Measurements from ENCODE around the gene BEND4. TPM values are rescaled to one million over a fixed set of nuclear protein-coding genes. Genes with fewer than 3 reads are reported as not detected.

BEND4 gene
- total and polyA plus RNA-seq, 2 donors, result 0.05 to 2.1 TPM

DNA sequence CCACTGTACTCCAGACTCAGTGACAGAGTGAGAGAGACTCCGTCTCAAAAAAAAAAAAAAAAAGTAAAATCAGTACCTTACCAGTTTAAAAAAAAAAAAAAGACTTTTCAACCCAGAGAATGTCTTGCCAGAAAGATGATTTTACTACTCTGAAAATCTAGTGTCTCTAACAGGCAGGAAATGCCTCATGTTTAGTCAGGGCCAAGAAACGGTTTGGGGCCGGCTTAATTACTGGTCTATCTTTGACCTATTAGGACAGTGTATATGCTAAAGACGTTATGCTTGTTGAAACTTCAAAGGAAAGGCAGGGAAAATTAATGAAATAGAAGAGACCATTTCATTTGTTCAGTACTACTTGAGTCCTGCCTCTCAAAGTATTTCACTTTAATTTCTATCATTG lies 9.9 kb downstream of the BEND4 start:
- WGBS, result 39% methylated on average over 4 of the region's 4 CpGs
- Histone ChIP-seq H3K27ac (ENCODE audit: low read depth) (no peak overlapping the region), H3K4me3 (ENCODE audit: low read depth, low read length) (no peak overlapping the region), H3K4me1 (ENCODE audit: insufficient read depth) (no peaks in the 10 kb centered on the region), H3K36me3 (ENCODE audit: insufficient read depth) (no peaks in the 10 kb centered on the region)
- DNase-seq (ENCODE audit: extremely low spot score), result no peak

DNA sequence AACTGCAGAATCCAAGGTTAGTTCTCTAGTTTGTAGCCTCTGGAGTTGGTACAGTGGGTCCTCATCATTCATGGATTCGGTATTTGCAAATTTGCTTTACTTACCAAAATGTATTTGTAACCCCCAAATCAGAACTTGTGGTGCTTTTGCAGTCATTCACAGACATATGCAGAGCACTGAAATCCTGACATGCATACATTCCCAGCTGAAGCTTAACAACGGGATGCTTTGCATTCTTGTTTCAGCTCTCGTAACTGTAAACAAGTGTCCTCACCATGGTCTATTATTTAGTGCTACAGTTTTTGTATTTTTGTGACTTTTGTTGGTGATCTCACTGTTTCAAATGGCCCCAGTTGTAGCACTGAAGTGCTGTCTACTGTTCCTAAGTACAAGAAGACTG lies 16.1 kb downstream of the BEND4 start:
- Histone ChIP-seq H3K36me3 (ENCODE audit: insufficient read depth) (no peaks in the 10 kb centered on the region), H3K27ac (ENCODE audit: low read depth) (no peak overlapping the region), H3K4me3 (ENCODE audit: low read depth, low read length) (no peak overlapping the region), H3K4me1 (ENCODE audit: insufficient read depth) (no peaks in the 10 kb centered on the region)
- 61% methylated on average over 3 of the region's 3 CpGs for WGBS
- DNase-seq (ENCODE audit: extremely low spot score), result no peak

DNA sequence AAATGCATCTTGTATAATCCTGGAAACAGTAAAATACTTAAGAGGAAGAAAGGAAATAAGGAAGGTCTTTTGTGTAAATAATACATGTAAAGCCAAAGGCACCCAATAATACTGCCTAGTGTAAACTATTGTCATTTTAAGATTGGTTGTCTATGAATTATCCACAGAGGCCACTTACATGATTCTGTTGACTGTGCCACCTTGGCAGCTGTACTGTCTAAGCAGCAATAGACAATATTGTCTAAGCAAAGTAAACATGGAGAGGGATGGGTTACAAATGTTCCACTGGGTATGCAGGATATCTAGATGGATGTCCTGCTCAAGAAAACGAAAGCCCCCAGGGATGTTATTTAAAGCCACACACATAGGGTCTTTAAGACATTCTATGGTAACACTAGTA lies 19.4 kb downstream of the BEND4 start:
- DNase-seq (ENCODE audit: extremely low spot score), result no peak
- WGBS, result 62% methylated on average over 1 of the region's 1 CpG
- H3K4me3 ChIP-seq (ENCODE audit: low read depth, low read length), result no peak overlapping the region
- H3K27ac ChIP-seq (ENCODE audit: low read depth), result no peak overlapping the region
- no peaks in the 10 kb centered on the region for H3K36me3 ChIP-seq (ENCODE audit: insufficient read depth)
- H3K4me1 ChIP-seq (ENCODE audit: insufficient read depth), result no peaks in the 10 kb centered on the region

DNA sequence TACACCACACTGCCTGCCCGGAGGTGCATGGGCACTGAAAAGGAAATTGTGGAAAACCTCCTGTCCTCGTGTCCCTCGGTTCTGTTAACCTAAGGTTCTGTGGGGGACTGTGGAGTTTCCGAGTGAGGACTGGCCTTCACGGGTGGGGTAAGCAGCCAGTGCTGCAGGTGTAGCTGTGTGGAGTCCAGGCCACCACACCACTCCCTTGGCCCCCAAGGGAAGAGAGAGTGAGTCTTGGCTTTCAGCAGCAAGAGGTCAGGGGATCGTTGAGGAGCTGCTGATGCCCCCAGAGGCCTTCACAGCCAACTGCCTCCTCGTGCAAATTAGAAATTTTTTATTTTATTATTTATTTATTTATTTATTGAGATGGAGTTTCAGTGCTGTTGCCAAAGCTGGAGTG lies 20.4 kb downstream of the BEND4 start:
- H3K27ac ChIP-seq (ENCODE audit: low read depth), result no peak overlapping the region
- H3K4me1 ChIP-seq (ENCODE audit: insufficient read depth), result no peaks in the 10 kb centered on the region
- H3K4me3 ChIP-seq (ENCODE audit: low read depth, low read length), result no peak overlapping the region
- DNase-seq (ENCODE audit: extremely low spot score), result no peak
- WGBS, result 90% methylated on average over 7 of the region's 7 CpGs
- H3K36me3 ChIP-seq (ENCODE audit: insufficient read depth), result no peaks in the 10 kb centered on the region

DNA sequence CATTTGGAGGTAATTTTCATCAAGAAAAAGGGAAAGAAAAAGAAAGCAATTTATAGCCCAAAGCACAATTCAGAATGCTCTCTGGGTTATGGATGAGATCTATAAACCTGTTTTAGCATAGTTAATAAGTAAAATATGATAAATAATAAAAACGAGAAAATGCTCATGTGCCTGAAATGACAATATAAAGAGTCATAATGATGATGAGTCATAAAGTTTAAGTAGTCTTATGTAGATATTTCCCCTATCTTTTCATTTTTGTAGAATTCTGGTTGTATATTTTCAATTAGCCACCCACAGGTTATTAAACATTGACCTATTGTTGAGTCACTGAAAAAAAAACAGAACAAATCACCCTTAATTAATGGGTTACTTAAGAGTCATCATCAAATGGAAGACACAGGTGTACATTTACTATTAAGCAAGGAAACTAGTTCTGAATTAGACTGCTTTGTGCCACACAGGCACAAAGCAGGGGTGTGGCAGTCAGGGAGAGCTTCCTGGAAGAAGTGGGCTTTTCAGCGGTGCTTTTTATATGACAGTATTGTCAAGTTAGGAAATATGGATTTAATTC lies 29.3 kb downstream of the BEND4 start:
- WGBS, result 89% methylated on average over 2 of the region's 2 CpGs
- no peaks in the 10 kb centered on the region for H3K36me3 ChIP-seq (ENCODE audit: insufficient read depth)
- DNase-seq (ENCODE audit: extremely low spot score), result no peak
- H3K4me1 ChIP-seq (ENCODE audit: insufficient read depth), result no peaks in the 10 kb centered on the region
- H3K27ac ChIP-seq (ENCODE audit: low read depth), result no peak overlapping the region
- no peak overlapping the region for H3K4me3 ChIP-seq (ENCODE audit: low read depth, low read length)

DNA sequence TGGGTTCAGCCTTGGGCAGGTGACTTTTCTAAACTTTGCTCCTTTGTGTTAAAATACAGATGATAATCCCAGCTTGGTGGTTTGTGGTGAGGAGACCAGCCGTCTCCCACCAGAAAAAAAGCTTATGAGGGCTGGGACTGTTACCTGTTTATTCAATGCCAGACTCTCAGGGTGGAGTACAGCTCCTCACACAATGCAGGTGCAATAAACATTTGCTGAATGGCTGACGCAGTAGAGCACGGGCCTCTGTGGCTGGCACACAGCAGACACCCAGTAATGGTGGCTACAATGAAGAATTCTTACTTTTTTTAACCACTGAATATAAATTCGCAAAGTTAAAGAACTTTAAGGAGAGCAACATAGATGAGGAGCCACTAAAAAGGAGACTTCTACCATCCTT lies 30.2 kb downstream of the BEND4 start:
- no peaks in the 10 kb centered on the region for H3K36me3 ChIP-seq (ENCODE audit: insufficient read depth)
- no peak overlapping the region for H3K27ac ChIP-seq (ENCODE audit: low read depth)
- DNase-seq (ENCODE audit: extremely low spot score), result no peak
- H3K4me3 ChIP-seq (ENCODE audit: low read depth, low read length), result no peak overlapping the region
- no peaks in the 10 kb centered on the region for H3K4me1 ChIP-seq (ENCODE audit: insufficient read depth)
- 77% methylated on average over 4 of the region's 4 CpGs for WGBS

DNA sequence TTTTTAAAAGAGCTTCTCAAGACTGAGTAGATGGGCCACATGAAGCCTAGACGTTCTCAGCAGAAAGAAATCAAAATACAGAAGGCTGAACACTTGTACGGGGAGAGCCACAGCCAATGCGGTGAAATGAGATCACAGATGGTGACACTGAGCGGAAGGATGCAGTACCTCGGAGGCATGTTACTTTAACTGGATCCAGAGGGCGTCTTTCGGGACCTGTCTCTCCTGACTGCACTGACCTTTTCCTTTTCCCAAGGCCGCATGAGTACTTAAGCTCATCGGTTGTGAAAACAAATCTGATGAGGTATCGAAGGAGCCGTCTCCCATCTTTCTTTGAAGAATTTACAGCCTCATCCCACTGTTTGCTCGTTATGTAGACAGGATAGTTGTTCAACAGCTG lies 32.6 kb downstream of the BEND4 start:
- Histone ChIP-seq H3K27ac (ENCODE audit: low read depth) (no peak overlapping the region), H3K36me3 (ENCODE audit: insufficient read depth) (no peaks in the 10 kb centered on the region), H3K4me1 (ENCODE audit: insufficient read depth) (no peaks in the 10 kb centered on the region), H3K4me3 (ENCODE audit: low read depth, low read length) (no peak overlapping the region)
- no peak for DNase-seq (ENCODE audit: extremely low spot score)
- WGBS, result 42% methylated on average over 12 of the region's 12 CpGs

DNA sequence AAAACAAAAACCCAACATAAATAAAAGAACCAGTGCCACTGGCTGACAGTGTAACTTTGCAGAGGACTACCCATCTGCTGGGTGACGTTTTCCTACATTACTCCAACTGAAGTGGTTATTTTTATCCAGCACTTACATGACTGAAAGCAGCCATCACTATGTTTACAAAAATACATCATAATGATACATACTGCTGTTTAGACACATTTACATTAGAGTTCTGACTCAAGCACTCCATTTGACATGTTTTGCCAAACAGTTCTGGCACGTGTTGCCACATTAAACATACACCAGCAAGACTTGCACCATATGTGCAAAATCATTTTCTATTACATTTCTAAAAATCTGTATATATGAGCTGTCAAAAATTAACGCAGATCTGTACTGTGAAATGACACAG lies 39.6 kb downstream of the BEND4 start:
- H3K4me1 ChIP-seq (ENCODE audit: insufficient read depth), result no peaks in the 10 kb centered on the region
- no peaks in the 10 kb centered on the region for H3K36me3 ChIP-seq (ENCODE audit: insufficient read depth)
- no peak for DNase-seq (ENCODE audit: extremely low spot score)
- no peak overlapping the region for H3K27ac ChIP-seq (ENCODE audit: low read depth)
- WGBS, result 42% methylated on average over 3 of the region's 3 CpGs
- no peak overlapping the region for H3K4me3 ChIP-seq (ENCODE audit: low read depth, low read length)

DNA sequence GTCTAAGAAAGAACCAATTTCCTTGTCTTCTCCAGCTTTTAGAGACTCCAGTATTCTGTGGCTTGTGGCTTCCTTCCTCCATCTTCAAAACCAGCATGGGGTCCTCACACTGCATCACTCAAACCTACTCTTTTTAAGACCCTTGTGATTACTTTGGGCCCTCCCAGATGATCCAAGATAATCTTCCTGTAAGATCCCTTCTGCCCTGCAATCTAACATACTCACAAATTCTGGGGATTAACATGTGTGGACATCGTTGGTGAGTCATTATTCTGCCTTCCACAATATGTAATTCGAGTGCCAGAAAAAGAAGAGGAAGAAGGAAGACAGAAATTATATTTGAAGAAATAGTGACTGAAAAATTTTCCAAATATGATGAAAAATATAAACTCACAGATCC lies 47.9 kb downstream of the BEND4 start:
- no peak for DNase-seq (ENCODE audit: extremely low spot score)

DNA sequence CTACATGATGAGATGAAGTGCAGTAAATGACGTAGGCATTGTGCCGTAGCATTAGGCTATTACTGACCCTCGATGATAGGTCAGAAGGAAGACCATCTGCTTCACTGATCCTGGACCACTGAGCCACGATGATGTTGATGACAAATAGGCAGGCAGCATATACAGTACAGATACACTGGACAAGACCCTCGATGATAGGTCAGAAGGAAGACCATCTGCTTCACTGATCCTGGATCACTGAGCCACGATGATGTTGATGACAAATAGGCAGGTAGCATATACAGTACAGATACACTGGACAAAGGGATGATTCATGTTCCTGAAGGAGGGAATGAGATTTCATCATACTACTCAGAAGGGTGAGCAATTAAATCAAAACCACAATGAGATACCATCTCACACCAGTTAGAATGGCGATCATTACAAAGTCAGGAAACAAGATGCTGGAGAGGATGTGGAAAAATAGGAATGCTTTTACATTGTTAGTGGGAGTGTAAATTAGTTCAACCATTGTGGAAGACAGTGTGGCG lies 50.9 kb downstream of the BEND4 start:
- DNase-seq (ENCODE audit: extremely low spot score), result no peak
- Histone ChIP-seq H3K4me1 (ENCODE audit: insufficient read depth) (no peaks in the 10 kb centered on the region), H3K27ac (ENCODE audit: low read depth) (no peak overlapping the region), H3K4me3 (ENCODE audit: low read depth, low read length) (no peak overlapping the region), H3K36me3 (ENCODE audit: insufficient read depth) (no peaks in the 10 kb centered on the region)
- 89% methylated on average over 8 of the region's 8 CpGs for WGBS

More for the DNA sequence above, 47.9 kb downstream of the BEND4 start:
- H3K36me3 ChIP-seq (ENCODE audit: insufficient read depth), result no peaks in the 10 kb centered on the region
- H3K4me1 ChIP-seq (ENCODE audit: insufficient read depth), result no peaks in the 10 kb centered on the region
- WGBS, result 27% methylated on average over 2 of the region's 2 CpGs
- no peak overlapping the region for H3K27ac ChIP-seq (ENCODE audit: low read depth)
- H3K4me3 ChIP-seq (ENCODE audit: low read depth, low read length), result no peak overlapping the region

DNA sequence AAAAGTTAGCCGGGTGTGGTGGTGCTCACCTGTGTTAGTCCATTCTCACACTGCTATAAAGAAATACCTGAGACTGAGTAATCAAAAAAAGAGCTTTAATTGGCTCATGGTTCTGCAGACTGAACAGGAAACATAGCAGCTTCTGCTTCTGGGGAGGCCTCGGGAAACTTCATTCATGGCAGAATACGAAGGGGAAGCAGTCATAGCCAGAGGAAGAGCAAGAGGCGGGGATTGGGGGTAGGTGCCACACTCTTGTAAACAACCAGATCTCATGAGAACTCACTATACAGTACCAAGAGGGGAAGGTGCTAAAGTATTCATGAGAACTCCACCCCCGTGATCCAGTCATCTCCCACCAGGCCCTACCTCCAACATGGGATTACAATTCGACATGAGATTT lies 64.1 kb downstream of the BEND4 start:
- 94% methylated on average over 6 of the region's 6 CpGs for WGBS

DNA sequence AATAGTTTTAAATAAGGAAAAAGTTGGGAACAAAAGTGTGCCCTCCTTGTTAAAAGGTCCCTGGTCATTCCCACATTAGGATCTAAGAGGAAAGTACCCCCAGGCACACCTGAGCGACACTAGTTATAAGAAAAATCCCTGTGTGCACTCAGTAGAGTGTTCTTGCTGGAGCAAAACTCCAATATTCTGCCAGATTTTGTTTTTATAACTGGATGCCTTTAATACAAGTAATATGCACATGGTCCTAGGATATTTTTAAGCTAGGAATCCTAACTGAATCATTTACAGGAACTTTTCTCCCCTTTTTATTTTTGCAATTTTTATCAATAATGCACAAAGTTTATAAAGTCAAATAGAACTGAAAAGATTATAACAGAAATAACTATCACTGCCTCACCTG lies 68.6 kb downstream of the BEND4 start:
- H3K36me3 ChIP-seq (ENCODE audit: insufficient read depth), result peaks cover 2% of the 10 kb centered on the region
- 95% methylated on average over 1 of the region's 1 CpG for WGBS
- no peak overlapping the region for H3K27ac ChIP-seq (ENCODE audit: low read depth)

More for the DNA sequence above, 64.1 kb downstream of the BEND4 start:
- Histone ChIP-seq H3K4me1 (ENCODE audit: insufficient read depth) (no peaks in the 10 kb centered on the region), H3K27ac (ENCODE audit: low read depth) (no peak overlapping the region), H3K4me3 (ENCODE audit: low read depth, low read length) (no peak overlapping the region), H3K36me3 (ENCODE audit: insufficient read depth) (no peaks in the 10 kb centered on the region)
- no peak for DNase-seq (ENCODE audit: extremely low spot score)

DNA sequence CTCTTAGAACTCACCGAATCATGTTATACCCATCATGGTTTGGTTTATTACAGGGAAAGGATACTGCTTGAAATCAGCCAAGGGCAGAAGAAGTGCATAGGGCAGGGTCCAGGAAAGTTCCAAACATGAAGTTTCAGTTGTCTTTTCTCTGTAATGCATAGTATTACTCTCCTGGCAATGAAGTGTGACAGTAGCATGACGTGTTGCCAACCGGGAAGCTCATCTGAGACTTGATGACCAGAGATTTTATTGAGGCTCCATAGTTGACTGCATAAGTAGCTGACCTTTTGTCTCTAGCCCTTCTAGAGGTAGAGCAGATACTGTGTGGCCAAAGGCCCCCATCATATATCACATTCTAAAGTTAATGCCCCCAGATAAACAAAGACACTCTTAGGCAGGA lies 72.1 kb downstream of the BEND4 start:
- DNase-seq (ENCODE audit: extremely low spot score), result no peak
- H3K36me3 ChIP-seq (ENCODE audit: insufficient read depth), result peaks cover 2% of the 10 kb centered on the region
- no peak overlapping the region for H3K27ac ChIP-seq (ENCODE audit: low read depth)
- H3K4me3 ChIP-seq (ENCODE audit: low read depth, low read length), result no peak overlapping the region
- WGBS, result 95% methylated on average over 3 of the region's 3 CpGs
- H3K4me1 ChIP-seq (ENCODE audit: insufficient read depth), result no peaks in the 10 kb centered on the region

More for the DNA sequence above, 68.6 kb downstream of the BEND4 start:
- DNase-seq (ENCODE audit: extremely low spot score), result no peak
- Histone ChIP-seq H3K4me3 (ENCODE audit: low read depth, low read length) (no peak overlapping the region), H3K4me1 (ENCODE audit: insufficient read depth) (no peaks in the 10 kb centered on the region)

DNA sequence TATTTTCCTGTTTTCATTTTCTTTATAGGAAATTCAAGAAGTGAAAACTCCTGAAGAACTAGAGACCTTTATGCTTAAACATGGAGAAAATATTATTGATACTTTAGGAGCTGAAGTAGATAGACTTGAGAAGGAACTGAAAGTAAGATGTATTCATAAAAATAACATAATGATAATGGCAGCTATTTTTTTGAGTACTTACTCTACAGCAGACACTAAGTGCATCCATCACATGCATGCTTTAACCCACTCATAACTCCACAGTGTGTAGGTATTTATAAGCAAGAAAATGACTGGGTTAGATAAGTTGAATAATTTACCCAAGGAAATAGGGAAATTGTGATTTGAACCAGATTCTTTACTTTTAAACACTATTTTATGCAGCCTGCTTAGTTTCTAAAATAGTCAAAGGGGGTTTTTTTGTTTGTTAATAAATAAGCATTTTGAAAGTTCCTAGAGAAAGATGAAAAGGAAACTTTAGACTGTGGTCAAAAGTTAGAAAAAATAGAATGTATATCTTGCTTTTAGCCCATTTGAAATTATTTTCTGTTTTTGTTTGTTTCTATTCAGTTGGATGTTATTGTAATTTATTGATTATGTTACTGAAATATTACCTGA lies 74.2 kb downstream of the BEND4 start:
- Histone ChIP-seq H3K36me3 (ENCODE audit: insufficient read depth) (peaks cover 2% of the 10 kb centered on the region), H3K27ac (ENCODE audit: low read depth) (no peak overlapping the region), H3K4me3 (ENCODE audit: low read depth, low read length) (no peak overlapping the region), H3K4me1 (ENCODE audit: insufficient read depth) (no peaks in the 10 kb centered on the region)
- no peak for DNase-seq (ENCODE audit: extremely low spot score)
